OCI-LY3 (cell line): ENCODE data around the gene GATA2.

Source experiments
- H2AFZ ChIP-seq: fragments of 200-600, 300-600 bp; shearing (Covaris generic); 2 replicates; pipeline ENCODE4 v1.6.0; 2014; ENCODE audit warnings: antibody characterized with exemption, low read depth, low read length
- H3K27ac ChIP-seq: fragments of 200-600, 300-600 bp; sonication (generic); 2 replicates; pipeline ENCODE4 v1.5.1; 2014; ENCODE audit warnings: mild to moderate bottlenecking, low read length, moderate library complexity, mixed read lengths
- H3K27me3 ChIP-seq: fragments of 200-600, 300-600 bp; sonication (generic); 2 replicates; pipeline ENCODE4 v1.6.1; 2014; ENCODE audit warnings: low read depth, low read length, mixed read lengths
- H3K36me3 ChIP-seq: fragments of 200-600, 300-600 bp; sonication (generic); replicated peaks from 2 replicates; pipeline ENCODE3; 2014; ENCODE audit warnings: low read depth, low read length, mixed read lengths
- H3K4me1 ChIP-seq: fragments of 300-600, 200-600 bp; sonication (generic); 2 replicates; pipeline ENCODE4 v1.6.1; 2014; ENCODE audit warnings: low read length, mixed read lengths
- H3K4me2 ChIP-seq: fragments of 200-600, 300-600 bp; sonication (generic); 2 replicates; pipeline ENCODE4 v1.6.1; 2014; ENCODE audit warnings: low read length, mixed read lengths
- H3K4me3 ChIP-seq: fragments of 300-600, 200-600 bp; sonication (generic); 2 replicates; pipeline ENCODE4 v1.5.1; 2014; ENCODE audit warnings: antibody characterized with exemption, mild to moderate bottlenecking, low read length, moderate library complexity
- H3K79me2 ChIP-seq: fragments of 300-600, 200-600 bp; shearing (Covaris generic); 2 replicates; pipeline ENCODE4 v1.6.1; 2014; ENCODE audit warnings: mild to moderate bottlenecking, low read length, mixed read lengths
- H3K9ac ChIP-seq: fragments of 300-600, 200-600 bp; shearing (Covaris generic); 2 replicates; pipeline ENCODE4 v1.6.0; 2014; ENCODE audit warnings: mild to moderate bottlenecking, low read length, moderate library complexity
- H3K9me3 ChIP-seq: fragments of 200-600, 300-600 bp; shearing (Covaris generic); 2 replicates; pipeline ENCODE4 v1.6.1; 2014; ENCODE audit warnings: low read length, mixed read lengths; ENCODE audit not compliant: insufficient read depth
- H4K20me1 ChIP-seq: fragments of 200-600, 300-600 bp; sonication (generic); 2 replicates; pipeline ENCODE4 v1.6.1; 2016; ENCODE audit warnings: low read length, mixed read lengths; ENCODE audit not compliant: insufficient read depth
- CTCF ChIP-seq: fragments of 200-600, 300-600 bp; sonication (generic); IDR thresholded peaks from 2 replicates; pipeline ENCODE4 v1.5.1; 2014; ENCODE audit warnings: antibody characterized with exemption, low read length, low read depth
- EZH2phosphoT487 ChIP-seq: fragments of 200-600 bp; shearing (Covaris generic); IDR thresholded peaks from 2 replicates; pipeline ENCODE4 v1.6.1; 2018; ENCODE audit warnings: antibody characterized with exemption, mixed run types, low read depth

The GATA2 gene

GRCh38 chr3:128447561-128448013 is 45.4 kb downstream of the GATA2 start:
- Histone ChIP-seq H3K4me1 (peaks cover 15% of the 10 kb centered on the region), H2AFZ (peak overlapping the region; percentile 60; the same call in 1 of the 2 replicates)
- TF ChIP-seq CTCF (no peak), EZH2phosphoT487 (no peak)

GRCh38 chr3:128446821-128447220 is 46.2 kb downstream of the GATA2 start:
- no peak overlapping the region for H2AFZ ChIP-seq
- H3K27ac ChIP-seq, result no peak overlapping the region
- H3K79me2 ChIP-seq, result no peaks in the 10 kb centered on the region
- no peak overlapping the region for H3K4me3 ChIP-seq
- H3K9me3 ChIP-seq, result no peaks in the 10 kb centered on the region
- no peak overlapping the region for H3K9ac ChIP-seq
- H3K36me3 ChIP-seq, result no peaks in the 10 kb centered on the region
- H3K4me1 ChIP-seq, result peaks cover 15% of the 10 kb centered on the region
- H3K4me2 ChIP-seq, result peak overlapping the region; percentile 59; the same call in 1 of the 2 replicates
- no peak for TF ChIP-seq EZH2phosphoT487
- TF ChIP-seq CTCF, result no peak
- H3K27me3 ChIP-seq, result no peaks in the 10 kb centered on the region
- no peaks in the 10 kb centered on the region for H4K20me1 ChIP-seq

More at GRCh38 chr3:128447561-128448013, 45.4 kb downstream of the GATA2 start:
- Histone ChIP-seq H3K79me2 (no peaks in the 10 kb centered on the region), H3K9me3 (no peaks in the 10 kb centered on the region), H3K9ac (no peak overlapping the region), H3K4me2 (peak overlapping the region; percentile 59), H3K4me3 (no peak overlapping the region; the same call in 1 of the 2 replicates), H3K27me3 (no peaks in the 10 kb centered on the region), H3K36me3 (no peaks in the 10 kb centered on the region), H4K20me1 (no peaks in the 10 kb centered on the region), H3K27ac (no peak overlapping the region)

GRCh38 chr3:128445357-128445756 is 47.6 kb downstream of the GATA2 start:
- Histone ChIP-seq H3K4me3 (no peak overlapping the region), H3K79me2 (no peaks in the 10 kb centered on the region), H3K4me1 (peaks cover 12% of the 10 kb centered on the region), H3K4me2 (no peak overlapping the region), H4K20me1 (no peaks in the 10 kb centered on the region), H3K27me3 (no peaks in the 10 kb centered on the region), H2AFZ (no peak overlapping the region), H3K36me3 (no peaks in the 10 kb centered on the region), H3K27ac (no peak overlapping the region), H3K9me3 (no peaks in the 10 kb centered on the region), H3K9ac (no peak overlapping the region)
- TF ChIP-seq EZH2phosphoT487 (no peak), CTCF (no peak)

- Histone ChIP-seq H3K9ac (no peak overlapping the region), H2AFZ (no peak overlapping the region), H3K9me3 (no peaks in the 10 kb centered on the region), H3K4me1 (peaks cover 12% of the 10 kb centered on the region), H3K36me3 (no peaks in the 10 kb centered on the region), H3K79me2 (no peaks in the 10 kb centered on the region), H3K27me3 (peaks cover 7% of the 10 kb centered on the region; the same call in 1 of the 2 replicates), H4K20me1 (no peaks in the 10 kb centered on the region), H3K4me2 (no peak overlapping the region), H3K4me3 (no peak overlapping the region), H3K27ac (no peak overlapping the region)
- TF ChIP-seq CTCF, result no peak
- TF ChIP-seq EZH2phosphoT487, result no peak
These were observed 49.2 kb downstream of the GATA2 start for GRCh38 chr3:128443771-128444170.
